ENCODE data around the gene RHOBTB3.
"Not testable (repeated sequence)": the region's sequence is repeated elsewhere in the genome, so short reads cannot be mapped to it uniquely, and the experiment has no call there.

RHOBTB3 gene

DNA sequence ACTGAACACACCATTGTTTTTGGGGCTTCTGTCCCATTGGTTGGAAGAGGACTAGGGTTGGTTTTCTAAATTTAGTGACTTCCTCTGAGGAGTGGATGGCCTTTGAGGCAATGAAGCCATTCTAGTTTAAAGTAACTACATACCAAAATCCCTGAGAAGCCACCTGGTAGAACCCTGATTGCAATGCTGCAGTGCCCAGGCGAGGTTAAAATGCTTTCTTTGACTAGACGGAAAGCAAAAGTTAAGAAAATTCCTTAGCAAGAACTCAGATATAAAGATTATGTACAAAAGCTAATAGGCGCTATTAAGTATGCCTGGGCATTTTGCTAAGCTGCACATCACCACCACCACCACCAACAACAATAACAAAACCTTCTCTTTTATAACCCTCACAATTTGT is 70.8 kb downstream of the RHOBTB3 start:
- no peak for DNase-seq

- DNase-seq, result no peak
Measured at GRCh38 chr5:95803271-95804148, 72.4 kb downstream of the RHOBTB3 start.

GRCh38 chr5:95804736-95805539 is 73.8 kb downstream of the RHOBTB3 start:
- no peak for DNase-seq

DNA sequence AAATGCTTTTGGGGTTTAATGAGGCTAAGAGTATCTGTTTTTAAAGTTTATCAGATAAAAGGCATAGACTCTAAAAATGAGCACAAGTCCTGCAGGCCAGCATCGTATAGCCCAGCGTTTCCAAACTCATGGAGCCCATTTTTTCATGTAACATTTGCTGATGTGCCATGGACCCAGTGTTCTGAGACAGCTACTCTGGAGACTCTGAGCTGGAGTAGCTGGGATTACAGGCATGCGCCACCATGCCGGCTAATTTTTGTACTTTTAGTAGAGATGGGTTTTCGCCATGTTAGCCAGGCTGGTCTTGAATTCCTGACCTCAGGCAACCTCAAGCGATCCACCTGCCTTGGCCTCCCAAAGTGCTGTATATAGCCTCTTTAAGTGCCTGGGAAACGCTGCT is 75.6 kb downstream of the RHOBTB3 start:
- no peak for DNase-seq

DNA sequence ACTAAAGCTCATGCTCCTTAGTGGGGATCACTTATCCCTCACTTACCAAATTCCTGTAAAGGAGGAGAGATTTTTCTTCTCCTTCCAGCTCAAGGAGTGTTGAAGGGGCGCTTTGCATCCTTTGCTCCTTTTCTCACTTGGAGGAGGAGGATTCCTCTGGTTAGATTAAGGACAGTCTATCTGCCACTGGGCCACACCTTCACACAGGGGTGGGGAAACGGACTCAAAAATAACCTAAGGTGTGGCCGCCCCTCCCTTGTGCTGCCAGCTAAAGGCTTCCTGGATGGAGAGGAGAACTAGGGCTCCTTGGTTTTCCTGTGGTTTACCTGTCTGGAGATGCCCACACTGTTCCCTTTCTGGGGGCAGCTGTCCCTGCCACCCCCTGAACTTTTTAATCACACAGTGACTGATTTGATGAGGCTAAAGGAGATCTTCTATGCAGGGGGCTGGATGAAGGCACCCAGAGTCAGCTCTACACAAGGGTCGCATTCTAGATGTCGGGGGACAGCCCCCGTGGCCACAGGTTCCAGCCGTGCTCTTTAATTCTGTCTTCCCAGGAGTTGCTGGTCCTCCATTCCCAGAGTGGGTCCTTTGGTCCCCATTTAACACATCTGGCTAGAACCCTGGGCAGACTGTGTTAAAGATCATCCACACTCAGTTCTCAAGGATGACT is 77.0 kb downstream of the RHOBTB3 start:
- DNase-seq, result no peak

DNA sequence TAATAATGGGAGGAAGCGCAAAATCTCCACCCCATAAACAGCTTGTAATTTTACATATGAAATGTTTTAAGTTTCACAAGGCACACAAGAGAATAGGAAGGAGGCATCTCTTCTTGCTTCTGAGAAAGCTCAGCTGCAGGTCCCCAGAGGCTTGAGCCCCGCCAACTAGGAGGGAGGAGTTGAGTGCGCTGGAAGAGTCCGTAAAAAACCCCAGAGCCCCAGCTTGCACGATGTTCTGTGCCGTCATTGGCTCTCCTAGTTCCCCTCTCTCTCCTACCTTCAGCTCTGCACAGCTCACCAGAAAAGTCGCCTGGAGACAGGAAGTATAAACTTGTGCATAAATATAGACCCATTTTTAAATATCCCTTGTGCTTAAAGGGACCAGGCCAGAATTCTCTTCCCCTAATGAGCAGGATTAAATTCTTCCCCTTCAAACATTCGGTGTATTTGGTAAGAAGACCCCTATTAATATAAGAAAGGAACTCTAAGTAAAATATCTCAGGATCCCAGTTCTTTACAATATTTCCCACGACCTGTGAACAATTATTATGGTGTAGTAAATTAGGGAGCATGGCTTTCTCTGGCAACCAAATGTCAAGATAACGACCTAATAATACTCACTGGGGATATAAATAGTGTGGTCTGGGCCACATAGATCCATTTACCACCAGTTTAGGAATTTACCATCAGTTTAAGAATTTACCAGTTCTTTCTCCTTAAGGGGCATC is 77.7 kb downstream of the RHOBTB3 start:
- peak; percentile 74 for DNase-seq

GRCh38 chr5:95809414-95809960 is 78.4 kb downstream of the RHOBTB3 start:
- DNase-seq, result no peak

- no peak for DNase-seq
Measured at GRCh38 chr5:95810305-95811125, 79.4 kb downstream of the RHOBTB3 start.

DNA sequence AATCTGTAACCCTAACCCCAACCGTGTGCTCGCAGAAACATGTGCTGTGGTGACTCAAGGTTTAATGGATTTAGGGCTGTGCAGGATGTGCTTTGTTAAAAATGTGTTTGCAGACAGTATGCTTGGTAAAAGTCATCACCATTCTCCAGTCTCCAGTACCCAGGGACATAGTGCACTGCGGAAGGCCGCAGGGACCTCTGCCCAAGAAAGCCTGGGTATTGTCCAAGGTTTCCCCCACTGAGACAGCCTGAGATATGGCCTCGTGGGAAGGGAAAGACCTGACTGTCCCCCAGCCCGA is 79.9 kb downstream of the RHOBTB3 start:
- DNase-seq, result peak; percentile 33

DNA sequence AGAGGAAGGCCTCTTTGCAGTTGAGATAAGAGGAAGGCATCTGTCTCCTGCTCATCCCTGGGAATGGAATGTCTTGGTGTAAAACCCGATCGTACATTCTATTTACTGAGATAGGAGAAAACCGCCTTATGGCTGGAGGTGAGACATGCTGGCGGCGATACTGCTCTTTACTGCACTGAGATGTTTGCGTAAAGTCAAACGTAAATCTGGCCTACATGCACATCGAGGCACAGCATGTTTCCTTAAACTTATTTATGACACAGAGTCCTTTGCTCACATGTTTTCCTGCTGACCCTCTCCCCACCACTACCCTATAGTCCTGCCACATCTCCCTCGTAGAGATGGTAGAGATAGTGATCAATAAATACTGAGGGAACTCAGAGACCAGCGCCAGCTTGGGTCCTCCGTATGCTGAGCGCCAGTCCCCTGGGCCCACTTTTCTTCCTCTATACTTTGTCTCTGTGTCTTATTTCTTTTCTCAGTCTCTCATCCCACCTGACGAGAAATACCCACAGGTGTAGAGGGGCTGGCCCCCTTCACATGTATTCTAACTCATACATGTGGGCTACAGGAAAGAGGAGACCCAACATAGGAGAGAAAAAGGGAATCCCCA is 80.4 kb downstream of the RHOBTB3 start:
- DNase-seq, result not testable (repeated sequence)

GRCh38 chr5:95812074-95812471 is 80.9 kb downstream of the RHOBTB3 start:
- DNase-seq, result no peak

DNA sequence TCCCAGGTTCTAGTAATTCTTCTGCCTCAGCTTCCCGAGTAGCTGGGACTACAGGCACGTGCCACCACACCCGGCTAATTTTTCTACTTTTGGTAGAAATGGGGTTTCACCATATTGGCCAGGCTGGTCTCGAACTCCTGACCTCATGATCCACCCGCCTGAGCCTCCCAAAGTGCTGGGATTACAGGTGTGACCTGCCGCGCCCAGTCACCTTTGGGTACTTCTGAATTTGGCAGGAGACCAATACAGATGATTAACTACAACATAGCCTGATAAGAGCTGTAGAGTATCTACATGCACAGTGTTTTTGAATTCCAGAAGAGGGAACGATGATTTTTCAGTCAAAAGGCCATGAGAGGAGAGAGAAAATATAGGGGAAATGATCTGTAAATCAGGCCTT is 81.9 kb downstream of the RHOBTB3 start:
- DNase-seq, result not testable (repeated sequence)

- DNase-seq, result no peak
Measured at GRCh38 chr5:95815155-95815729, 84.1 kb downstream of the RHOBTB3 start.

GRCh38 chr5:95816341-95816740 is 85.2 kb downstream of the RHOBTB3 start:
- no peak for DNase-seq

GRCh38 chr5:95816776-95817175 is 85.6 kb downstream of the RHOBTB3 start:
- no peak for DNase-seq

- peak; percentile 74 for DNase-seq
Measured at GRCh38 chr5:95817430-95817829, 86.3 kb downstream of the RHOBTB3 start.

DNA sequence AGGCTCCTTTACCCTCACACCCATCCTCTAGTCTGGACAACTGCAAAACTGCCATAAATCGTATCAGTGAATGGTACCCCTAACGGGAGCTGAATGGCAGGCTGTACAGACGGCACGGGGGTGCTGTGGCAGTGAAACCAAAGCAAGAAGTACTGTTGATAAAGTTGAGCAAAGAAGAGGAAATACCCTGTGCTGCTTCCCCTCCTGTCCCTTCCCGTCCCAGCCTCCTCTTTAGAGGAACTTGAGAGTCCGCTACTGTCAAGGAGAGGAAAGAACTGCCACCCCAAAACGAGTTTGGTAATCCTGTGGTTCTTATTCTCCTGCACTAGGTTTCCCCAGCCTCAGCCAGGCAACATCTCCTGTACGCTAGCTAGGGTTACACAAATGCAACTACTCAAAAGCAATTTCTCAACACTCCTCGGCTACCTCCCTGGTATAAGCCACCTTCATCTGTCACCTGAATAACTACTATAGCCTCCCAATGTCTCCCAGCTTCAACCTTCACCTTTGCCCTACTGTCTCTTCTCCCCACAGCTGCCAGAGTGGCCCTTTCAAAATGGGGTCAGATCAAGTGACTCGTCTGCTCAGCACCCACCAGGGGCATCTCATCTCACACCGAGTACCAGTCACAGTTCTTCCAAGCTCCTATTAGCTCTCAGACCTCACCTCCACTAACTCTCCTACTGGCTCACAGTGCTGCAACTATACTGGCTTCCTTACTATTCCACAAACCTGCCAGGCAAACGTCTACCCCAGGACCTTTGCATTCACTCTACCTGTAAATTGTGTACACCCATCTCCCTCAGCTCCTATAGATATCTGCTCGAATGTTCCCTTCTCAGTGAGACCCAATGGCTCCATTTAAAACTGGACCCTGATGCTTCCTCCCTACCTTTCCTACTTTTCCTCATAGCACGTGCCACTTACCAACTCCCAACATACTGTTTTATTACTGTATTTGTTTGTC is 87.3 kb downstream of the RHOBTB3 start:
- no peak for DNase-seq

- no peak for DNase-seq
Measured at GRCh38 chr5:95821110-95822021, 90.2 kb downstream of the RHOBTB3 start.

Data from fibroblast of skin of right quadriceps (primary cell).